H9 (cell line): Measurements from ENCODE around the gene PRR16. TPM values are rescaled to one million over a fixed set of nuclear protein-coding genes. Genes with fewer than 3 reads are reported as not detected.

Experiments used
- DNase-seq: peaks from one replicate; pipeline ENCODE4 v3.0.0-alpha.2; 2017
- H2AFZ ChIP-seq: one replicate; pipeline ENCODE4 v1.6.1; 2013; ENCODE audit warnings: mild to moderate bottlenecking, low read length, control low read depth, moderate library complexity
- H2AK5ac ChIP-seq: 2 replicates; pipeline ENCODE4 v1.6.1; 2013; ENCODE audit warnings: low read length, control low read depth, mixed read lengths; ENCODE audit not compliant: insufficient read length
- H2BK120ac ChIP-seq: one replicate; pipeline ENCODE4 v1.6.1; 2013; ENCODE audit warnings: low read depth, mild to moderate bottlenecking, low read length, control low read depth, inconsistent platforms; ENCODE audit not compliant: poor library complexity, severe bottlenecking
- H2BK12ac ChIP-seq: 2 replicates; pipeline ENCODE4 v1.6.1; 2013; ENCODE audit warnings: low read length, control low read depth, mixed read lengths, low read depth; ENCODE audit not compliant: insufficient read length
- H2BK15ac ChIP-seq: 2 replicates; pipeline ENCODE4 v1.6.1; 2013; ENCODE audit warnings: low read depth, low read length, control low read depth
- H2BK20ac ChIP-seq: one replicate; pipeline ENCODE4 v1.6.1; 2013; ENCODE audit warnings: low read depth, mild to moderate bottlenecking, low read length, control low read depth, inconsistent platforms; ENCODE audit not compliant: poor library complexity, severe bottlenecking
- H2BK5ac ChIP-seq: 2 replicates; pipeline ENCODE4 v1.6.1; 2013; ENCODE audit warnings: low read length, control low read depth, mixed read lengths; ENCODE audit not compliant: insufficient read length
- H3K14ac ChIP-seq: 2 replicates; pipeline ENCODE4 v1.6.1; 2013; ENCODE audit warnings: low read length, control low read depth; ENCODE audit not compliant: insufficient read depth
- H3K18ac ChIP-seq: 2 replicates; pipeline ENCODE4 v1.6.1; 2013; ENCODE audit warnings: low read depth, mild to moderate bottlenecking, mixed read lengths, low read length, control low read depth; ENCODE audit not compliant: insufficient read length
- H3K23ac ChIP-seq: 2 replicates; pipeline ENCODE4 v1.6.1; 2013; ENCODE audit warnings: low read length, control low read depth, mixed read lengths, low read depth; ENCODE audit not compliant: insufficient read length
- H3K23me2 ChIP-seq: 2 replicates; pipeline ENCODE4 v1.6.1; 2013; ENCODE audit warnings: low read depth, mild to moderate bottlenecking, mixed read lengths, low read length, control low read depth; ENCODE audit not compliant: insufficient read length, poor library complexity, severe bottlenecking
- H3K27ac ChIP-seq: 2 replicates; pipeline ENCODE4 v1.5.1; 2013; ENCODE audit warnings: low read length, control low read depth, mixed read lengths, low read depth; ENCODE audit not compliant: insufficient read length
- H3K27me3 ChIP-seq: 2 replicates; pipeline ENCODE4 v1.6.1; 2013; ENCODE audit warnings: low read length, control low read depth, inconsistent platforms; ENCODE audit not compliant: insufficient read depth
- H3K4ac ChIP-seq: 2 replicates; pipeline ENCODE4 v1.6.1; 2013; ENCODE audit warnings: low read depth, mild to moderate bottlenecking, control low read depth, inconsistent platforms, low read length, moderate library complexity
- H3K4me1 ChIP-seq: 2 replicates; pipeline ENCODE4 v1.6.1; 2013; ENCODE audit warnings: low read length, control low read depth, inconsistent platforms; ENCODE audit not compliant: insufficient read depth
- H3K4me2 ChIP-seq: 2 replicates; pipeline ENCODE4 v1.6.1; 2013; ENCODE audit warnings: low read length, control low read depth, mixed read lengths; ENCODE audit not compliant: insufficient read length, insufficient read depth
- H3K56ac ChIP-seq: 2 replicates; pipeline ENCODE4 v1.6.1; 2013; ENCODE audit warnings: low read depth, mild to moderate bottlenecking, mixed read lengths, low read length, control low read depth; ENCODE audit not compliant: insufficient read length
- H3K79me1 ChIP-seq: 2 replicates; pipeline ENCODE4 v1.6.1; 2013; ENCODE audit warnings: low read depth, mild to moderate bottlenecking, moderate library complexity, low read length, control low read depth, inconsistent platforms; ENCODE audit not compliant: insufficient read depth, poor library complexity, severe bottlenecking
- H3K79me2 ChIP-seq: 2 replicates; pipeline ENCODE4 v1.6.1; 2013; ENCODE audit warnings: low read length, control low read depth, inconsistent platforms; ENCODE audit not compliant: insufficient read depth
- H3K9ac ChIP-seq: 2 replicates; pipeline ENCODE4 v1.6.1; 2013; ENCODE audit warnings: low read length, control low read depth, mixed read lengths; ENCODE audit not compliant: insufficient read length; ENCODE audit errors: extremely low read depth
- H3K9me3 ChIP-seq: one replicate; pipeline ENCODE4 v1.6.1; 2013; ENCODE audit warnings: low read depth, low read length, inconsistent platforms; ENCODE audit not compliant: control insufficient read depth
- H3T11ph ChIP-seq: one replicate; pipeline ENCODE4 v1.6.1; 2013; ENCODE audit warnings: mild to moderate bottlenecking, low read length, control low read depth, inconsistent platforms
- H4K20me1 ChIP-seq: one replicate; pipeline ENCODE4 v1.6.1; 2013; ENCODE audit not compliant: control insufficient read depth, insufficient read length, insufficient read depth
- H4K5ac ChIP-seq: 2 replicates; pipeline ENCODE4 v1.6.1; 2013; ENCODE audit warnings: low read depth, mild to moderate bottlenecking, mixed read lengths, low read length, control low read depth; ENCODE audit not compliant: insufficient read length
- H4K8ac ChIP-seq: replicated peaks from 2 replicates; pipeline ENCODE4 v1.6.1; 2013; ENCODE audit warnings: low read length, control low read depth, mixed read lengths, low read depth; ENCODE audit not compliant: insufficient read length
- H4K91ac ChIP-seq: 2 replicates; pipeline ENCODE4 v1.6.1; 2013; ENCODE audit warnings: low read depth, mild to moderate bottlenecking, moderate library complexity, mixed read lengths, low read length, control low read depth; ENCODE audit not compliant: insufficient read length
- H3K27ac Mint-ChIP-seq, 3 experiments: 2 replicates in 2 of 3; 3 replicates in 1 of 3; pipeline ENCODE4 v1.8.0; 2020 to 2021; ENCODE audit warnings: mixed read lengths in 3 of 3, mild to moderate bottlenecking in 1 of 3, moderate library complexity in 1 of 3
- H3K27me3 Mint-ChIP-seq: 2 replicates; pipeline ENCODE4 v1.8.0; 2021; ENCODE audit warnings: low read depth, mild to moderate bottlenecking, moderate library complexity, mixed read lengths
- H3K36me3 Mint-ChIP-seq, 3 experiments: 2 replicates in 2 of 3; 3 replicates in 1 of 3; pipeline ENCODE4 v1.8.0; 2020 to 2021; ENCODE audit warnings: low read depth in 3 of 3, mixed read lengths in 3 of 3; ENCODE audit not compliant: insufficient read depth in 1 of 3
- H3K4me1 Mint-ChIP-seq, 2 experiments: 2 replicates each; pipeline ENCODE4 v1.8.0; 2020; ENCODE audit warnings: mixed read lengths in 2 of 2
- H3K4me3 Mint-ChIP-seq, 2 experiments: 2 replicates in 1 of 2; 3 replicates in 1 of 2; pipeline ENCODE4 v1.8.0; 2020 to 2021; ENCODE audit warnings: mild to moderate bottlenecking in 2 of 2, mixed read lengths in 2 of 2, moderate library complexity in 1 of 2
- H3K9me3 Mint-ChIP-seq, 2 experiments: 2 replicates in 1 of 2; 3 replicates in 1 of 2; pipeline ENCODE4 v1.8.0; 2020; ENCODE audit warnings: mild to moderate bottlenecking in 2 of 2, mixed read lengths in 2 of 2, moderate library complexity in 1 of 2
- CTCF ChIP-seq: fragments of 200-600 bp; sonication (generic); conservative IDR thresholded peaks from 3 replicates; pipeline ENCODE4 v1.8.0; 2021; ENCODE audit warnings: antibody characterized with exemption, mild to moderate bottlenecking
- WGBS: extraction: QIAGEN DNeasy Blood & Tissue Kit; methylation state at CpG from one replicate; pipeline ENCODE4 v1.1.7; 2013; ENCODE audit warnings: missing lambda C conversion rate, low lambda C conversion rate, mixed read lengths; ENCODE audit not compliant: insufficient read length; ENCODE audit errors: extremely low coverage; 5-methylcytosine and 5-hydroxymethylcytosine counted together
- total RNA-seq: library from RNA; stranded (reverse); gene quantifications from 2 replicates; pipeline ENCODE4 v1.2.1, GENCODE V29; 2021

PRR16 gene
- total RNA-seq, 1 experiment from 2014 or later: 0.13 TPM

GRCh38 chr5:120586646-120587045 is 122.5 kb downstream of the PRR16 start:
- Histone ChIP-seq H3K18ac (no peak overlapping the region), H3K79me1 (no peaks in the 10 kb centered on the region), H2BK5ac (no peak overlapping the region), H3K27me3 (no peaks in the 10 kb centered on the region), H2BK12ac (no peak overlapping the region), H3K14ac (no peak overlapping the region), H3K4me2 (no peak overlapping the region), H2AFZ (no peak overlapping the region), H3K4me1 (no peaks in the 10 kb centered on the region), H3K9ac (no peak overlapping the region), H2BK120ac (no peak overlapping the region), H4K5ac (no peak overlapping the region), H4K91ac (no peak overlapping the region), H4K8ac (no peak overlapping the region), H2BK20ac (no peak overlapping the region), H3K23me2 (no peaks in the 10 kb centered on the region), H3K56ac (no peak overlapping the region), H4K20me1 (no peaks in the 10 kb centered on the region), H3T11ph (no peak overlapping the region), H3K23ac (no peak overlapping the region), H3K4ac (no peak overlapping the region), H3K27ac (no peak overlapping the region), H3K79me2 (no peaks in the 10 kb centered on the region), H2AK5ac (no peak overlapping the region), H2BK15ac (no peak overlapping the region), H3K9me3 (no peaks in the 10 kb centered on the region)
- no peak for DNase-seq
- Mint-ChIP-seq H3K9me3 (no peaks in the 10 kb centered on the region), H3K27me3 (no peaks in the 10 kb centered on the region), H3K4me1 (no peaks in the 10 kb centered on the region), H3K4me3 (no peak overlapping the region), H3K27ac (no peak overlapping the region), H3K36me3 (no peaks in the 10 kb centered on the region)
- TF ChIP-seq CTCF: no peak
- no CpG with 5 or more reads among the region's 1 CpG for WGBS
